ENCODE results near the gene GSTT4. TPM values are rescaled to one million over a fixed set of nuclear protein-coding genes. Genes with fewer than 3 reads are reported as not detected.
"Not testable (repeated sequence)": the region's sequence is repeated elsewhere in the genome, so short reads cannot be mapped to it uniquely, and the experiment has no call there.

The GSTT4 gene
- total and polyA plus RNA-seq, 9 donors = 0.12 TPM; not detected in 8

- no peaks in the 10 kb centered on the region for H3K36me3 ChIP-seq (ENCODE audit: control insufficient read depth, insufficient read depth, low read length)
- H3K4me3 ChIP-seq (ENCODE audit: low read length) = no peak overlapping the region
- WGBS (ENCODE audit: insufficient coverage) = no CpG with 5 or more reads among the region's 3 CpGs
- no peaks in the 10 kb centered on the region for H3K9me3 ChIP-seq (replicated peaks; ENCODE audit: control insufficient read depth, low read depth, low read length)
- no peak for DNase-seq
- no peaks in the 10 kb centered on the region for H3K4me1 ChIP-seq (ENCODE audit: control insufficient read depth, insufficient read depth, low read length)
- no peaks in the 10 kb centered on the region for H3K27me3 ChIP-seq (ENCODE audit: control insufficient read depth, insufficient read depth, low read length)
- H3K27ac ChIP-seq (ENCODE audit: low read length) = no peak overlapping the region
These were observed 8.2 kb downstream of the GSTT4 start for GRCh38 chr22:23997092-23997491.

- H3K4me1 ChIP-seq (ENCODE audit: control insufficient read depth, insufficient read depth, low read length); H3K27ac ChIP-seq (ENCODE audit: low read length); H3K27me3 ChIP-seq (ENCODE audit: control insufficient read depth, insufficient read depth, low read length); H3K36me3 ChIP-seq (ENCODE audit: control insufficient read depth, insufficient read depth, low read length); H3K9me3 ChIP-seq (replicated peaks; ENCODE audit: control insufficient read depth, low read depth, low read length); H3K4me3 ChIP-seq (ENCODE audit: low read length); DNase-seq: not testable (repeated sequence)
- no CpG with 5 or more reads among the region's 4 CpGs for WGBS (ENCODE audit: insufficient coverage)
These were observed 11.6 kb downstream of the GSTT4 start for GRCh38 chr22:23993581-23994177.

- not testable (repeated sequence) for H3K4me1 ChIP-seq (ENCODE audit: control insufficient read depth, insufficient read depth, low read length); DNase-seq; H3K27me3 ChIP-seq (ENCODE audit: control insufficient read depth, insufficient read depth, low read length); H3K9me3 ChIP-seq (replicated peaks; ENCODE audit: control insufficient read depth, low read depth, low read length); H3K4me3 ChIP-seq (ENCODE audit: low read length); H3K27ac ChIP-seq (ENCODE audit: low read length); H3K36me3 ChIP-seq (ENCODE audit: control insufficient read depth, insufficient read depth, low read length)
- WGBS (ENCODE audit: insufficient coverage) = no CpG with 5 or more reads among the region's 2 CpGs
These were observed 12.2 kb downstream of the GSTT4 start for GRCh38 chr22:23993080-23993479.

- H3K9me3 ChIP-seq (replicated peaks; ENCODE audit: control insufficient read depth, low read depth, low read length); H3K27ac ChIP-seq (ENCODE audit: low read length); H3K4me1 ChIP-seq (ENCODE audit: control insufficient read depth, insufficient read depth, low read length); H3K36me3 ChIP-seq (ENCODE audit: control insufficient read depth, insufficient read depth, low read length); H3K27me3 ChIP-seq (ENCODE audit: control insufficient read depth, insufficient read depth, low read length); H3K4me3 ChIP-seq (ENCODE audit: low read length); DNase-seq: not testable (repeated sequence)
- WGBS (ENCODE audit: insufficient coverage) = 60% methylated on average over 1 of the region's 3 CpGs
These were observed 15.5 kb downstream of the GSTT4 start for GRCh38 chr22:23989583-23990244.

- not testable (repeated sequence) for DNase-seq; H3K27me3 ChIP-seq (ENCODE audit: control insufficient read depth, insufficient read depth, low read length); H3K9me3 ChIP-seq (replicated peaks; ENCODE audit: control insufficient read depth, low read depth, low read length); H3K36me3 ChIP-seq (ENCODE audit: control insufficient read depth, insufficient read depth, low read length); H3K4me3 ChIP-seq (ENCODE audit: low read length); H3K4me1 ChIP-seq (ENCODE audit: control insufficient read depth, insufficient read depth, low read length); H3K27ac ChIP-seq (ENCODE audit: low read length)
- no CpG with 5 or more reads among the region's 4 CpGs for WGBS (ENCODE audit: insufficient coverage)
These were observed 18.6 kb downstream of the GSTT4 start for GRCh38 chr22:23986538-23987178.

- 73% methylated on average over 5 of the region's 8 CpGs for WGBS (ENCODE audit: insufficient coverage)
- H3K4me3 ChIP-seq (ENCODE audit: low read length); H3K27ac ChIP-seq (ENCODE audit: low read length); H3K27me3 ChIP-seq (ENCODE audit: control insufficient read depth, insufficient read depth, low read length); H3K36me3 ChIP-seq (ENCODE audit: control insufficient read depth, insufficient read depth, low read length); H3K9me3 ChIP-seq (replicated peaks; ENCODE audit: control insufficient read depth, low read depth, low read length); H3K4me1 ChIP-seq (ENCODE audit: control insufficient read depth, insufficient read depth, low read length); DNase-seq: not testable (repeated sequence)
These were observed 19.2 kb downstream of the GSTT4 start for GRCh38 chr22:23986089-23986488.

GRCh38 chr22:23984430-23984829, 20.8 kb downstream of the GSTT4 start:
- Histone ChIP-seq H3K27me3 (ENCODE audit: control insufficient read depth, insufficient read depth, low read length) (no peaks in the 10 kb centered on the region), H3K4me3 (ENCODE audit: low read length) (no peak overlapping the region), H3K9me3 (replicated peaks; ENCODE audit: control insufficient read depth, low read depth, low read length) (no peaks in the 10 kb centered on the region), H3K36me3 (ENCODE audit: control insufficient read depth, insufficient read depth, low read length) (no peaks in the 10 kb centered on the region), H3K4me1 (ENCODE audit: control insufficient read depth, insufficient read depth, low read length) (no peaks in the 10 kb centered on the region), H3K27ac (ENCODE audit: low read length) (no peak overlapping the region)
- no CpG with 5 or more reads among the region's 6 CpGs for WGBS (ENCODE audit: insufficient coverage)
- no peak for DNase-seq

GRCh38 chr22:23980567-23980966, 24.7 kb downstream of the GSTT4 start:
- not testable (repeated sequence) for H3K4me3 ChIP-seq (ENCODE audit: low read length); H3K36me3 ChIP-seq (ENCODE audit: control insufficient read depth, insufficient read depth, low read length); H3K27me3 ChIP-seq (ENCODE audit: control insufficient read depth, insufficient read depth, low read length); H3K27ac ChIP-seq (ENCODE audit: low read length); DNase-seq; H3K9me3 ChIP-seq (replicated peaks; ENCODE audit: control insufficient read depth, low read depth, low read length); H3K4me1 ChIP-seq (ENCODE audit: control insufficient read depth, insufficient read depth, low read length)
- WGBS (ENCODE audit: insufficient coverage) = no CpG with 5 or more reads among the region's 7 CpGs

- WGBS (ENCODE audit: insufficient coverage) = no CpG with 5 or more reads among the region's 41 CpGs
- not testable (repeated sequence) for H3K4me3 ChIP-seq (ENCODE audit: low read length); H3K4me1 ChIP-seq (ENCODE audit: control insufficient read depth, insufficient read depth, low read length)
These were observed 25.6 kb downstream of the GSTT4 start, which contains the start of gene GSTT2 for GRCh38 chr22:23979557-23980240. Gene GSTT2, plus strand, starts transcription at chr22:23980134.

GRCh38 chr22:23977304-23977703, 27.9 kb downstream of the GSTT4 start:
- not testable (repeated sequence) for H3K9me3 ChIP-seq (replicated peaks; ENCODE audit: control insufficient read depth, low read depth, low read length); H3K27ac ChIP-seq (ENCODE audit: low read length); H3K4me3 ChIP-seq (ENCODE audit: low read length); DNase-seq; H3K27me3 ChIP-seq (ENCODE audit: control insufficient read depth, insufficient read depth, low read length); H3K4me1 ChIP-seq (ENCODE audit: control insufficient read depth, insufficient read depth, low read length); H3K36me3 ChIP-seq (ENCODE audit: control insufficient read depth, insufficient read depth, low read length)
- no CpG with 5 or more reads among the region's 12 CpGs for WGBS (ENCODE audit: insufficient coverage)

More at GRCh38 chr22:23979557-23980240, 25.6 kb downstream of the GSTT4 start, which contains the start of gene GSTT2:
- not testable (repeated sequence) for H3K27me3 ChIP-seq (ENCODE audit: control insufficient read depth, insufficient read depth, low read length); H3K36me3 ChIP-seq (ENCODE audit: control insufficient read depth, insufficient read depth, low read length); DNase-seq; H3K27ac ChIP-seq (ENCODE audit: low read length); H3K9me3 ChIP-seq (replicated peaks; ENCODE audit: control insufficient read depth, low read depth, low read length)

Data from muscle of leg (tissue), 11 donors.